Renal cortex interstitium (tissue), 15 donors: Measurements from ENCODE around the gene KDELR3. TPM values are rescaled to one million over a fixed set of nuclear protein-coding genes. Genes with fewer than 3 reads are reported as not detected.
A peak's percentile ranks its signal among the peaks of the same experiment; 100 is the strongest.

Experiments
- DNase-seq, 11 donors: peaks; one replicate each; pipeline ENCODE4 v3.0.0-alpha.2; 2013; ENCODE audit warnings: low read depth in 9 of 11, low spot score in 4 of 11; ENCODE audit errors: extremely low read depth in 1 of 11
- long read RNA-seq, 16 experiments: transcript quantifications; one replicate each; lab custom pipeline, GENCODE V29; 2026
- polyA plus RNA-seq, 3 donors: library from polyadenylated mRNA; unstranded; fragments of 120-200 nt; gene quantifications; one replicate each; pipeline ENCODE4 v1.2.1, GENCODE V29; 2013; ENCODE audit not compliant: insufficient read length in 3 of 3

The KDELR3 gene
- 10 to 100 TPM in 2 of 3 donors, 1 to 10 TPM in 1; 9.3 to 11.6 (median 11.2) TPM for polyA plus RNA-seq
- long read RNA-seq, donor 1, partial matches to known transcripts = 278 of 319 reads
- long read RNA-seq, donor 1, other reads (novel, unspliced or antisense) = 40 of 319 reads
- long read RNA-seq, donor 2, transcript KDELR3-201 (5 exons, 1,728 nt) = major isoform, 7 of 7 reads
- long read RNA-seq, donor 2, partial matches to known transcripts = 0 of 7 reads
- long read RNA-seq, donor 2, other reads (novel, unspliced or antisense) = 0 of 7 reads
- long read RNA-seq, donor 3, transcript KDELR3-201 (5 exons, 1,728 nt) = major isoform, 7 of 732 reads
- long read RNA-seq, donor 3, partial matches to known transcripts = 667 of 732 reads
- long read RNA-seq, donor 3, other reads (novel, unspliced or antisense) = 58 of 732 reads
- long read RNA-seq, donor 4, partial matches to known transcripts = 374 of 504 reads
- long read RNA-seq, donor 4, other reads (novel, unspliced or antisense) = 128 of 504 reads
- long read RNA-seq, donor 5, transcript KDELR3-201 (5 exons, 1,728 nt) = major isoform, 11 of 13 reads
- long read RNA-seq, donor 5, partial matches to known transcripts = 0 of 13 reads
- long read RNA-seq, donor 5, other reads (novel, unspliced or antisense) = 0 of 13 reads
- long read RNA-seq, donor 6, transcript KDELR3-201 (5 exons, 1,728 nt) = major isoform, 6 of 855 reads
- long read RNA-seq, donor 6, partial matches to known transcripts = 750 of 855 reads
- long read RNA-seq, donor 6, other reads (novel, unspliced or antisense) = 98 of 855 reads
- long read RNA-seq, donor 7, transcript KDELR3-201 (5 exons, 1,728 nt) = major isoform, 5 of 470 reads
- long read RNA-seq, donor 7, partial matches to known transcripts = 366 of 470 reads
- long read RNA-seq, donor 7, other reads (novel, unspliced or antisense) = 97 of 470 reads
- long read RNA-seq, donor 8, transcript KDELR3-201 (5 exons, 1,728 nt) = major isoform, 8 of 740 reads
- long read RNA-seq, donor 8, partial matches to known transcripts = 705 of 740 reads
- long read RNA-seq, donor 8, other reads (novel, unspliced or antisense) = 27 of 740 reads
- long read RNA-seq, donor 9, transcript KDELR3-201 (5 exons, 1,728 nt) = major isoform, 9 of 423 reads
- long read RNA-seq, donor 9, partial matches to known transcripts = 292 of 423 reads
- long read RNA-seq, donor 9, other reads (novel, unspliced or antisense) = 118 of 423 reads
- long read RNA-seq, donor 10, partial matches to known transcripts = 0 of 6 reads
- long read RNA-seq, donor 10, other reads (novel, unspliced or antisense) = 0 of 6 reads
- long read RNA-seq, donor 11, partial matches to known transcripts = 383 of 448 reads
- long read RNA-seq, donor 11, other reads (novel, unspliced or antisense) = 60 of 448 reads
- long read RNA-seq, donor 12, partial matches to known transcripts = 0 of 5 reads
- long read RNA-seq, donor 12, other reads (novel, unspliced or antisense) = 0 of 5 reads
- long read RNA-seq, donor 13, transcript KDELR3-201 (5 exons, 1,728 nt) = major isoform, 9 of 748 reads
- long read RNA-seq, donor 13, partial matches to known transcripts = 695 of 748 reads
- long read RNA-seq, donor 13, other reads (novel, unspliced or antisense) = 42 of 748 reads
- long read RNA-seq, donor 14, partial matches to known transcripts = 180 of 241 reads
- long read RNA-seq, donor 14, other reads (novel, unspliced or antisense) = 57 of 241 reads
- long read RNA-seq, donor 15, partial matches to known transcripts = 0 of 4 reads
- long read RNA-seq, donor 15, other reads (novel, unspliced or antisense) = 0 of 4 reads
- long read RNA-seq, donor 16, transcript KDELR3-201 (5 exons, 1,728 nt) = major isoform, 15 of 18 reads
- long read RNA-seq, donor 16, partial matches to known transcripts = 0 of 18 reads
- long read RNA-seq, donor 16, other reads (novel, unspliced or antisense) = 0 of 18 reads

DNA sequence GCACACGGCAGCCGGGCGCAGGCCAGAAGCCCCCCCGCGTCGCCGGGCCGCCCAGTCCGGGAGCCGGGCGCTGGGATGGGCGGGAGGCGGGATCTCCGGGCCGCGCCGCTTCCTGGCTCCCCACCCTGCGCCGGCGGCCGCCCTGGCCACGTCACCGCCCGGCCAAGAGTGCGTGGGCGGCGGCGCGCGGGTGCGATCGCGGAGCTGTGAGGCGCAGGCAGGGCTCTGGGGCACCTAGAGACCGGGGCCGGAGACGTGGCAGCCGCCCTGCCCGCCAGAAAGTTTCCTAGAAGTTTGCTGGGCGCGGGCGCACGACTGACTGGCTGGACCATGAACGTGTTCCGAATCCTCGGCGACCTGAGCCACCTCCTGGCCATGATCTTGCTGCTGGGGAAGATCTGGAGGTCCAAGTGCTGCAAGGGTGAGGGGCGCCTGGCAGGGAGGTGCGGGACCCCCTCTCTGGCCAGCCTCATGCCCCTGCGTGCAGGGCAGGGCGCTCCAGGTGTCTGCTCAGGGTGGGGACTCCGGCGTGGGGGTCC is at the start of gene KDELR3:
Gene KDELR3, plus strand, starts transcription at position 193 of the 539 bp plus-strand sequence. Its CDS starts 138 bp downstream, at position 331.
- DNase-seq = peak in 2 of 11 donors; percentile 49 to 54

DNA sequence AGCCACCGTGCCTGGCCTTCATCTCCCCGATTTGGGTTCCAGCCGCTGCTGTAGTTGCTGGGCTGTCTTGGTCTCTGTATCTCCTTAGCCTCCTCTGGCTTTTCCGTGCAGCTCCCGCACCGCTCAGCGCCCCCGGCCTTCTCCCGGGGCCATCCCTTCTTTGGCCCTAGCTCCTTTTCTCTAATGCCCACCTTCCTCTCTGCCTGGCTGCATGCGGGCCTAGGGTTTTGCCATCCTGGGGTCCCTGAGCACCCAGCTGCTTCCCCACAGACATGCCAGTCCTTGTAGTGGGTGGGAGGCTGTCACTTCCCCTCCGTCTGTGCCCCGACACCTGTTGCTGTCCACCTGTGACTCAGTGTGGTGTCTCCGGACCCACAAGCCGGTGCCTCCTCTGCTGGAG is 49.3 kb upstream of the KDELR3 start:
- no peak for DNase-seq

DNA sequence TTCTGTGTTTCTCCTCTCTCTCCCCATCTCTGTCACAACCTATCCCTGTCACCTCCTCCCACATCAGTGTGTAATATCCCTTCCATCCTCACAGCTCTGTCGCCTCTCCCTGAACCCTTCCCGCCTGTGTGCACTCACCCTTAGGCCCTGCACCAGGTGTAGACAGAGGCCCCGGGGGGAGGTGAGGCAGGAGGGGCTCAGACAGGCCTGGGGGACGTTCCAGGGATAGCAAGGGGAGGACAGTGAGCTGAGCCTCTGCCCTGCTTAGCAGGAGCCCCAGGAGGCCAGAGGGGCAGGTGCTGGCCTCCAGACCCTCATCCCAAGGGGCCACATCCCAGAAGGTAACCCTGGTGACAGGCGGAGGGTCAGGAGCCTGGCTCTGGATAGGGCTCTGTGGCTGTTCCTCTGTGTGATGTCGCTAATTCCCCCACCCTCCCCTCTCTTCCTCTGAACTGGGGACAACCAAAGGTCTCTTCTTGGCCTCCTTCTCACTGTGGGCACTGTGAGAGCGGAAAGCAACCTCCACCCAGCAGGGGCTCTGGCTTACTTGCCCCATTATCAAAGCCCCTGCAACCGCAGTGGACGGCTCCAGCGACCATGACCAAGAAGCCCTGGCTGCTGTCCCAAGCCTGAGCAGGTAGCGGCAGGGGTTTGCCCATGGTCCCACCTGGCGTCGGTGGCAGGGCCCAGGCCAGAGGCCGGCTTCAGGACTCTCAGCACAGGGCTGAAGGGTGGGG is 48.6 kb upstream of the KDELR3 start:
- no peak for DNase-seq

DNA sequence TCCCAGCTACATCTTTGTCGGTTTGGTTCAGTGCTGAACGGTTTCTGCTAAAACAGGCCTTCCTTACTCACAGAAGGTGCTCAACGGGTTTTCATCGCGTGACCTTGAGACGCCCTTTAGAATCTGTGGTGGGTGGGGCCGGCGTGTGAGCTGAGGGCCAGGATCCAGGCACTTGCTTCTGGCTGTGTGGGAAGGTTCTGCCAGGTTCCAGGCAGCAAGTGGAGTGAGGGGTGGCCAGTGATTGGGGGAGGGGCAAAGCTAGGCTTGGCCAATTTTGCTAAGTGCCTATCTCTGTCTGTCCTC is 48.1 kb upstream of the KDELR3 start:
- DNase-seq = no peak

DNA sequence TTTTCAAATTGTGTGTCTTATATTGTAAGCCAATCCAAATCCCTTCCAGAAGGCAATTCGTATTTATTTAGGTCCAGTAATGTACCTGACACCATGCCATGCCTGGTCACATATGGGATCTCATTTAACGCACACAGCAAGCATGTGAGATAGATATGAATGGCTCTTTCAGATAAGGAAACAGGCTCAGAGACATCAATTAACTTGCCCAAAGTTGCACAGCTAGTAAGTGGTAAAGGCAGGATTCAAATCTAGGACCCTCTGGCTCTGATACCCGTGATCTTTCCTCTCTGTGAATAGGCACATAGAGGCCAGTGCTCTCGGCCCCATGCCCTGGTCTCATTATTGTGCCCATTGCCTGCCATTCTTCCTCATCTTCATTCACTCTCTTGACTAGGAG is 47.2 kb upstream of the KDELR3 start:
- no peak for DNase-seq

DNA sequence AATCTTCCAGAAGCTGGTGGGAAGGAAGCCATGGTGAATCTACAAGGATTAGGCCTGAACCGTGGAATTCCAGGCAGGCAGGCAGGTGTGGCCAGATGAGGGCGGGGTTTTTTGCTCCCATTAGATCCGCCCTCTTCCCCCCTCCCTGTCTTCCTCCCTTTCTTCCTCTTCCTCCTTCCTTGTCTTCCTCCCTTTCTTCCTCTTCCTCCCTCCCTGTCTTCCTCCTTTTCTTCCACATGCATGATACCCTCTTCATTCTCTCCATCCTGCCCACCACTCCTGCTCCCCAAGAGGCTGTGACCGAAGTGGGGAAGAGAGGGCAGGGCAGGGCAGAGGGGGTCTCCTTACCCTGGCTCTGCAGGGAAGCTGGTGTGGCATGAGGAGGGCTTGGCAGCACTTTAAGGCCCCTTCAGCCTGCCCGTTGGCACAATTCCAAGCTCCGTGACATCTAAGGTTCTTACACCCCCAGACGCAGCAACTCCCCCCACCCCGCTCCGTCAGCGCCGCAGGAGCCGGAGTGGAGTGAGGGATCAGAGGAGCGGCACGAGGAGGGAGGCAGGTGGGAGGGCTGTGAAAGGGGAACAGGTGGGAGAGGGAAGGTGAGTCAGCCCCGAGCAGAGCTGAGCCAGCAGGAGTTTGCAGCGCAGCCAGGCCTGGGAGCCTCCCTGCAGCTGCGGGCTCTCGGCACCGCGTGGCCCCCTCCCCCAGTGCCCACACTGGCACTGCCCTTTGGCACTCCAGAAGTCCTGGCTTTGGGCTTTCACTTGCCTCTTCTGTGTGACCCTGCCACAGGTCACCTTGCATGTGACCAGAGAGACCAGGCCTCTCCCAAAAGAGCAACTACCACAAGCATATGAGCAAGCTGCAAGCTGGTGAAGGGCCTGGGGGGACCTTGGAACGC is 45.0 kb upstream of the KDELR3 start:
- DNase-seq = peak in 2 of 11 donors; percentile 36 to 59

DNA sequence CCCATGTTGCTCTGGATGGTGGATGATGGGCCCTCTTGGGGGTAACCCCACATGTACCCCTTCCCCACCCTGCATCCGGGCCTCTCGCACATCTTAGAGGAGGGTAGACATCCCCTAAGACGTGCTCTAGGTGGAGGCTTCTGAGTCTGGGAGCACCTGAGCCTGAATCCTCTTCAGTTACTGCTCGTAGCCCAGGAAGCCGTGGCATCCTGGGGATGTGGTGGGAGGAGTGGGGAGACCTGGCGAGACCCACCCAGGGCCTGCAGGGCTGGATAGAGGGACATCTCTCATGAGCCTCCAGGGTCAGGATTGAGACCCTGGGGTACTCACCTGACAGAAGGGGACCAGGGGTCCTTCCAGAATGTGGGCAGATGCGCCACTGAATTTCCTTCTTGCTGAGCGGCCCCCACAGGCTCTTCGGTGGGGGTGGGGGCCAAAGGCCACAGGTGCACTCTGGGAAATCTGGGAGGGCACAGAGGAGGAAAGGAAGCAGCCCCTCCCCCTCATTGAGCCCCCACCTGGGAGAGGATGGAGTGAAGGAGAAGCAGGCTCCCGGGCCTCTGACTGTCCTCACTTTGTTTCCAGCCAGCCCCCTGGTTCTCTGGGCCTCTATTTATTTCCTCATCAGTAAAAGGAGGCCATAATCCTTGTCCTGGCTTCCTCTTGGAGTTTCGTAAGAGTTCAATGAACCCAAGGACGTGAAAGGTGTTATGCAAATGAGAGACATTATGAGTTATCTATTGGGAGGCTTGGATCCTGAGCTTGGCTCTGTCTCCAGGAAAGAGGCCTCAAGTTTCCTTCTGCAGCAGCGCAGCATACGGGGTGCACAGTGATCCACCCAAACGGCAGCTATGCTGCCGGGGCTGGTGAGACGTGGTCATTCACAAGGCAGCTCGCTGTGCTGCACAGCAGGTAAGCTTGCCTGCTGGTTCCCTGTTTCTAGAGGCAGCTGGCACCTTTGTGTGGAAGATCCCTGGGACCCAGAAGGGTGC is 44.1 kb upstream of the KDELR3 start:
- no peak for DNase-seq

DNA sequence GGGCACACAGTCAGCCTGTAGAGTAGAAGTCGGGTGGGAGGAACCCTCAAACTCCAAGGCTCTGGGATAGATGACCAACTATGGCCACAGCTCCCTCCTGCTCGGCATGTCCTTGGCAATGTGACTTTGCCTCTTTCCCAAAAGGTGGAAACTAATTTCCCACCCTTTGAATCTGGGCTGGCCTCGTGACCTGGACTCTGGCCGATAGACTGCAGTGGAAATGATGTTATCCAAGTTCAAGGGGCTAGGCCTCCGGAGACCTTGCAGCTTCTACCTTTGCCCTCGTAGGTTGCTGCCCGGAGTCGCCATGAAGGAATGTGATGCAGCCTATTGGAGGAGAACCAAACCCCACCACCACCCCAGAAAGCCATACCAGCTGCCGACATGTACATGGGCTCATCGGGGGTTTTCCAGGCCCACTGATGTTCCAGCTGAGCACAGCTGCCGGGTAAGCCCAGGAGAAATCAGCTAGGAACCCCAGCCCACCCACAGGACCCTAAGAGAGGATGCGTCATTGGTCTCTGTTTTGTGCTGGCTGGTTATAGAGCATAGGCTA is 43.3 kb upstream of the KDELR3 start:
- DNase-seq = no peak

DNA sequence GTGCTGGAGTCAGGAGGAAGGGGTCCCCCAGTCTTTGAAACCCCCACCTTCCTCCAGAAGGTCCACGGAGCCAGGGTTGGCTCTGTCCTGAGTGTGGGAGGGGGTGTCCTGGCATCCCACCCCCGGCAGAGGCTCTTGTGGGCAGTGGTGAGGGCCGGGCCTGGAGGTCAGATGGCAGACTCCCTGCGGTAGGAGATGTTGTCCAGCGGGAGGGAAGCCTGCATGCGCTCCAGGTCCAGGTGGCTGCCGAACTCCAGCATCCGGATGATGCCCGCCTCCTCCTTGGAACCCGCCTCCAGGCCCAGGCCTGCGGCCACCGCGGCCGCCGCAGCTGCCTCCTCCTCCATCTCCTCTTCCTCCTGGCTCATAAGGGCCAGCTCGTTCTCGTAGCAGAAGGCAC is 41.3 kb upstream of the KDELR3 start:
- no peak for DNase-seq

DNA sequence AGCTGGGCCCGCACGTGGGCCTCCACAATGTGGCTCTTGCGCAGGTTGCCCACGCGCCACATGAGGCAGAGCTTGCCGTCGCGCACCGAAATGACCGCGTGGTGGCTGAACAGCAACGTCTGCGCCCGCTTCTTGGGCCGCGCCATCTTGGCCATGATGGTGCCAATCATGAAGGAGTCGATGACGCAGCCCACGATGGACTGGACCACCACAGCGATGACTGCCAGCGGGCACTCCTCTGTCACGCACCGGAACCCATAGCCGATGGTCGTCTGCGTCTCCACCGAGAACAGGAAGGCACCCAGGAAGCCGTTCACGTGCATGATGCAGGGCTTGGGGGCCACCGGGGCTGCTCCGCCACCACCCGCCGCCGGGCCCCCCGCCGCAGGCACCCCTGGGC is 40.4 kb upstream of the KDELR3 start:
- DNase-seq = no peak

DNA sequence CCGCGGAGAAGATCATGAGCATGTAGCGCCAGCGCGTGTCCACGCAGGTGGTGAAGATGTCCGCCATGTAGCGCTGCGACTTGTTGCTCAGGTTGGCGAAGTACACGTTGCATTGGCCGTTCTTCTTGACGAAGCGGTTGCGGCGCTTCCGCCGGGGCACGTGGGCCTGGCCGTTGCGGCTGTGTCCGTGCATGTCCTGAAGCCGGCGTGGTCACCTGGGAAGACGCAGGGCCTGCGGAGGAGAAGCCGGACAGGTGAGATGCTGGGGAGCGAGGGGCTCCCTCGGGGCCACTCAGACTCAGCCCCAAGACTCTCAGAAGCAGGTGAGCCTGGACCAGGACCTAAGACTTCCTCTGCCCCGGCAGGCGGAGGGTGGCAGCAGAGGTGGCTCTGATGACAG is 40.0 kb upstream of the KDELR3 start:
- DNase-seq = no peak

DNA sequence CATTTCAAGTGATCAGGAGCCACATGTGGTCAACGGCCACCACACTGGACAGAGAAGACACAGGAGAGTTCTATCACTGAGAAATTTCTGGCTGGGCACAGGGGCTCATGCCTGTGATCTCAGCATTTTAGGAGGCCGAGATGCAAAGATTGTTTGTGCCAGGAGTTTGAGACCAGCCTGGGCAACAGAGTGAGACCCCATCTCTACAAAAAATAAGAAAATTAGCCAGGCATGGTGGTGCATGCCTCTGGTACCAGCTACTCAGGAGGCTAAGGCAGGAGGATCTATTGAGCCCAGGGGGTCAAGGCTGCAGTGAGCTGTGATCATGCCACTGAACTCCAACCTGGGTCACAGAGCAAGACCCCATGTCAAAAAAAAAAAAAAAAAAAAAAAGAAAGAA is 39.2 kb upstream of the KDELR3 start:
- DNase-seq = no peak

DNA sequence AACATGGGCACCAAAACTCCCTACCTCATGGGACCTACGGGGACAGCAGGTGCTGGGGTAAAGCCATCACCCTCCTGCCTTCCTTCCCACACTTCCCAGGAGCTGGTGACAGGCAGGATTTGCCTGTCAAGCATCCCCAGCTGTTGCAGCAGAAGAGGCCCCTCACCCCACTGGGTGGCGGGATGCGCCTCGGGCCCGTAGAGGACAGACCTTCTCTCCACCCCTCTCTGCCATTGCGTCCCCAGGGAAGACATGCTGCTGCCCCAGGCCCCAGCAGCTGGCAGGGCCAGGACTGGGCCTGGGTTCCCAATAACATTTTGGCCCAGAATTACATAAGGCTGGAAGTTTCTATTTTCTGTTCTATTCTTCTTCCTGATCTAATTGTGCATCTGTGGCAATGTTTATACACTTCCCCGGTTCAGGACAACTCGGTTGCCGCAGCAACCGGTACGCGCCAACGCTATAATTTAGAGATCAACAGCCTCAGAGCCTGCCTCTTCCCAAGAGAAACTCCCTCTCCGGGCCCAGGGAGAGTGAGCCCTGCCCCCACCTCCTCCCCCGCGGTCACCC is 38.3 kb upstream of the KDELR3 start:
- DNase-seq = peak in 3 of 11 donors; percentile 39 to 56 (median 43)

DNA sequence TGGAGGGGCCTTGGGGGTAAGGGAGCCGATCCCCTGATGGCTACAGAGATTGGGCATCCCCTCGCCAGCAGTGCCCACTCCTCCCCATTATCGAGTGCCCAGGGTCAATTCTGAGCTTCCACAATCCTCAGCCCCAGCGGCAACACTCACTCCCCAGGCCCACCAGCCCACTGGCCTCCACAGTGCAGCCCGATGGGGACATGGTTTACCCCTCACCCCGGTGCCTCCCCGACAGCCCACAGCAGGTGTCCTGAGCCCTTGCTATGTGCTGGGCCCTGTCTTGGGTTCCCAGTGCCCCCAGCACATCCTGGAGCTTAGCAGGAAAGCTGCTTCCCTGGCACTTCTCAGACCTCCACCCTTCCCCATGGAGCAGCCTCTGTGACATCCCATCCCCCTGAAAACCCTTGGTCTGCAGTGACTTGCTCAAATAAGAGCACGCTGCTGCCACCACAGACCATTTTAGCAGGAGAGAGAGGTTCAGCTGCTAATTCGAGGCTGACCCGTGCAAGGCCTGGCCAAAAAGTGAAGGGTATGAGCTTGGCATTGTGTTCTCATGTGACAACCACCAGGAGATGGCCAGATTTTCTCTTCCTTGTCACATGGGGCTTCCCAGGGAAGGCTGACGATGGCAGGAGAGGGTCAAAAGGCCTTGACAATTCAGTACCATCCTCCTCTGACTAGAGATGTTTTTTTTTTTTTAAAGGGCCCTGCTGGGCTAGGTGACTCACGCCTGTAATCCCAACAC is 36.5 kb upstream of the KDELR3 start:
- DNase-seq = no peak
